Activated CD8-positive, alpha-beta memory T cell treated with anti-CD3 and anti-CD28 coated beads, Interleukin-2, amount 50 U/mL, for 1 hour (primary cell): ENCODE measurements around the gene PRG3.
"Not testable (repeated sequence)": the region's sequence is repeated elsewhere in the genome, so short reads cannot be mapped to it uniquely, and the experiment has no call there.

Source experiments
- DNase-seq: peaks from one replicate; pipeline ENCODE4 v3.0.0-alpha.2; 2020; ENCODE audit errors: extremely low read depth

PRG3 gene

DNA sequence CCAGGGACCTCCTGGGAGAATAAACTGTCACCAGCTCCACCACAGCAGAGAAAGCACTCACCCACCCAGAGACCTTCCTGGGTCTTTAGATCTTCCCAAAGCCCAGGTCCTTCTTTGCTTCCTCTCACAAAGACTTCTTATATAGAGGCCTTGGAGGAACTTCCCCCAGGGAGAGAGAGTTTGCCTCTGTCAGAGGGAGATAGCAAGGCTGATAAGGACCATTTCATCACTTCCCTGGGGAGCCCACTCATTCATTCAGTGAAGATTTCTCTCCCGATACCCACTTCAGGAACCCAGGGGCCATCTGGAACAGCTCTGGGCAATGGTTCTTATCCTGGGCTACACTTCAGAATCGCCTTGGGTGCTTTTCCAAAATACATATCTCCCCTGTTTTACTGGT lies 9.6 kb upstream of the PRG3 start, which contains the start of gene PRG2:
Gene PRG2, minus strand, starts transcription at position 116 of the 400 bp plus-strand sequence. CDS start 706 bp downstream, outside the sequence.
- DNase-seq = no peak

DNA sequence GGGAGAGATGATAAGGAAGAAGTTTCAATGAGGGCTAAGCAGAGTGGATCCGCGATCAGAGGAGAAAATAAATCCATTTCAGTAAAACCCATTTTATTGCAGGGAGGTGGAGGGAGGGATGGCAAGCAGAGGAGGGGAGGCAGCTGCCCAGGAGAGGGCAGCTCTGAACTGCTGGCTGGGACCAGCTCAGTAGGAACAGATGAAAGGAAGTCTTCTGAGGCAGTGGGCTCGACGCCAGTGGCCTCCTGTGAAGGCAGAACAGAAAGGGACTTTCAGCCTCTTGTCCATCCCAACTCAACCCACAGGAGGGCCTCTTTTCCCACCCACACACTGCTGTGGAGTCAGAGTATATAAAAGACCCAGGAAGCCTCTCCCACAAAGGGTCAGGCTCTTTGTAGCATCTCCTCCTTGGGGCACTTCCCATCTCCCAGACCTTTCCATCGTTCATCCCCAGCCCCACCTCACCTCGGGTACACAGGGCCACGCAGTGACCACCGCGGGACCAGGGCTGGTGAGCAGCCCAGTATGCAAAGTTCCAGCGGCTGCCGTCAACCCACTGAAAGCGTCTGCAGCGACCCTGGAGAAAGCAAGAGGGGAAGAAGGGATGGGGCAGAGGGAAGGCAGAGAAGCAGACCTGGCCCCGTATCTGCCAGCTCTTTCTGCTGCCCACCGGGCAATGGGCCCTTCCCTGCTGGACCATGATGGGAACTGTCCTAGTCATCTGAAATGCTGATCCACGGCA lies 6.5 kb upstream of the PRG3 start:
- DNase-seq = no peak

GRCh38 chr11:57386178-57386940 lies 5.4 kb upstream of the PRG3 start:
- DNase-seq = no peak

DNA sequence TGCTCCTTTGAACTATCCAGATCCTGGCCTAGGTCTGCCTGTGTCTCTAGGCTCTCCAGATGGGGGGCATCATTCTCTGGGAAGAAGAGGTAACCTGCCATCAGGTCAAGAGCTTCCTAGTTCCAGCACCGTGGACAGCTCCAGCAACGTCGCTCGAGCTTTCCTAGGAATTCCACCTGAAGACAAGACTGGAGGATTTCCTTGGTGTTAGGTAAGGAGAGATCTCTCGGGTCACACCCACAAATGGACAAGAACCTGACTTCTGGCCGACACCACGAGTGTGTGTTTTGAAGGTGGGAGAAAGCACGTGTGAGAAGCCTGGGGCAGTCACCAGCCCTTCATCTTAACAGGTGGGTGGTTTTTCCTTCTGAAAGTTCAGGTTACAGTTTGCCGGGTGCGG lies 1.2 kb downstream of the PRG3 start:
- DNase-seq = no peak

DNA sequence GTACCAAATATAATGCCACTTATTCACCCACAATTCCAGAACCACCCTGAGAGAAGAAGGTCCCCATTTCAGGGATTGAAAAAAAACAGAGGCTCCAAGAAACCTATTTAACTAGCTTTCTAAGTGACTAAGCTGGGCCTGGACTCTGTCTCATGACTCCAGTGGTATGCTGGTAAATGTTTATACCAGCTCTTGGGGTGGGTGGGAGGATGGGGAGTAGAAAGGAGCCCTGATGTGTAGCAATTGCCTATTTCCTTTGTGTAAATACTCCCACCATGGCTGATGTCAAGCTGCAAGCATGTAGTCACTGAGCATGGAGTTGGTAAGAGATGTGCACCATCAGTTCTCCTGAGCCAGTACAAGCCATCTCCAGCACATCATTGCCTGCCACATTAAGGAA lies 2.8 kb downstream of the PRG3 start:
- DNase-seq = no peak

DNA sequence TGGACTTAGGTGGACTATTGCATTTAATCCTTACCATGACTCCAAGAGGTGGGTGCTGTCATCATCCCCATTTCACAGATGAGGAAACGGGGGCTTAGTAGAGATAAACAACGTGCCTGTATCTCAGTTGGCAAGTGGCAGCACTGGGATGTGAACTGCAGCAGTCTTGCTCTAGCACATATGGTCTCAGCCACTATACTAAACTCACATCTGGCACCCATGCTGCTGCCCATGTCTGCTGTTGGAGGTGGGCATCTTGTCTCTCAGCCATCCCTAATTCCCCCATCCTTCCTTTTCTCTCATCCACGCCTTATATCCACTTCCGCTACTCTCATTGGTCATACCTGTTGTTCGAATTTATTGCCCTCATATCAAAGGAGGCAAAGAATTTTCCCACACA lies 3.8 kb downstream of the PRG3 start:
- DNase-seq = no peak

DNA sequence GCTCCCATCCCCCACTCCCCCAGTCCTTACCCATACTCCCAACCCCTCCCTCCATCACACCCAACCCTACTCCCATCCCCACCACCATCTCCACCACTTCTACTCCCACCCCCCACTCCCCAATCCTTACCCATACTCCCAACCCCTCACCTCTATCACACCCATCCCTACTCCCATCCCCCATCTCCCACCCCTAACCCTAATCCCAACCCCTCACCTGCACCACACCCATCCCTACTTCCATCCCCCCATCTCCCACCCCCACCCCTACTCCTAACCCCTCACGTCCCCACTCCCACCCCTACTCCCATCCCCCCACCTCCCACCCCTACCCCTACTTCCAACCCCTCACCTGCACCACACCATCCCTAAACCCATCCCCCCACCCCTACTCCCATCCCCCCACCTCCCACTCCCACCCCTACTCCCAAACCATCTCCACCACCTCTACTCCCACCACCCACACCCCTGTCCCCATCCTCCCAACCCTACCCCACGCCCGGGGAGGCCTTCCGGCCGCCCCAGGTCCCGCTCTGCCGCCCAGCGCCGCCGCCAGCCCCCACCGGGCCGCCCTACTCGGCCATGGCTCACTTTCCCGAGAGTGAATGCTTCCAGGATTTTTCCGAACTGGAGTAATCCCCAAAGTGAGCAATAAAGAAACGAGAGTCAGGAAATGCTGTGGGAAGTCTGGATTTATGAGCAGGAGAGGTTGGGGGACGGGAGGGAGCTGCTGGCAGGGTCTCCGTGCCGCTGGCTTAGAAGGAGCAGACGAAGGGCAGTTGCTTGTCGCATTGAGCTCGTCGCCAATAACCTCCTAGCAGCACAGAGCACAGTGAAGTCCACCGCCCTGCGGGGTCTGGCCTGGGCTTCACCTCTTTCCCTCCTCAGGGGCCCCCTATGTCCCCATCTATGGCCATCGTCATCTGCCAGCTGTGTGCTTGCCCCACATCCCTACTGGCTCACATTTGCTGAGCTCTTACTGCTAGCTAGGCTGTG lies 4.6 kb downstream of the PRG3 start:
- DNase-seq = no peak

- no peak for DNase-seq
Observed at GRCh38 chr11:57375490-57375889, 5.5 kb downstream of the PRG3 start.

DNA sequence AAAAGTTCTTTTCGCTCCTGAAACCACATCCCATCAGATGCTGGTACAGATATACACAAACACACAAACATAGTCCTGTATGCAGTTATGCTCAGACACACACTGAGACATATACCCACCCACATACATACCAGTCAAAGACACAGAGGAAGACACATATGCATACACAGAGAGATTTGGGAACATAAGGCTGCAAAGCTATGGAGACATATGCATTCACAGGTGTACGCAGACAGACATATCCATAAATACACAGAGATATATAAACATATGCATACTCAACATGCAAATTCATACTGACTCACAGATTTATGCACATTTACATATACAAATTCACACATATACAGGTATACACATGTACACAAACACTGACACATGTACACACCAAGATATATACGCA lies 6.0 kb downstream of the PRG3 start:
- no peak for DNase-seq

- DNase-seq = no peak
Observed at GRCh38 chr11:57373146-57373545, 7.8 kb downstream of the PRG3 start.

DNA sequence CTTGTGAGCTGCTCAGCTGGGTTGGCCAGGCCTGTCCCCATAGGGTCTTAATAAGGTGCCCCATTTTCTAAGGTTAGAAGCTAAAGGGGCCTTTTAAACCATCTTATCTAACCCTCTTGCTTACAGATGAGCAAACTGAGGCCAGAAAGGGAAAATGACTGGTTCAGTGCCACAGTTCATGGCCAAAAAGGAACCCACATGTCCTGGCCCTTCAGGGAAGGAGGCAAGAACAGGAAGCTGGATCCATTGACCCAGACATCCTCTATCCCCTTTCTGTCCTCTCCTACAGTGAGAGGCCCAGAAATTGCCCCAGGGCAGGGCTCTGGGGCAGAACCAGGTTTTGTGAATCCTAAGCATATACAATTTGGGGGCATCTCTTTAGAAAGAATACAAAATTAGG lies 10.0 kb downstream of the PRG3 start:
- DNase-seq = no peak

GRCh38 chr11:57370251-57370650 lies 10.7 kb downstream of the PRG3 start:
- no peak for DNase-seq

- DNase-seq = no peak
Observed at GRCh38 chr11:57368845-57369232, 12.1 kb downstream of the PRG3 start.

DNA sequence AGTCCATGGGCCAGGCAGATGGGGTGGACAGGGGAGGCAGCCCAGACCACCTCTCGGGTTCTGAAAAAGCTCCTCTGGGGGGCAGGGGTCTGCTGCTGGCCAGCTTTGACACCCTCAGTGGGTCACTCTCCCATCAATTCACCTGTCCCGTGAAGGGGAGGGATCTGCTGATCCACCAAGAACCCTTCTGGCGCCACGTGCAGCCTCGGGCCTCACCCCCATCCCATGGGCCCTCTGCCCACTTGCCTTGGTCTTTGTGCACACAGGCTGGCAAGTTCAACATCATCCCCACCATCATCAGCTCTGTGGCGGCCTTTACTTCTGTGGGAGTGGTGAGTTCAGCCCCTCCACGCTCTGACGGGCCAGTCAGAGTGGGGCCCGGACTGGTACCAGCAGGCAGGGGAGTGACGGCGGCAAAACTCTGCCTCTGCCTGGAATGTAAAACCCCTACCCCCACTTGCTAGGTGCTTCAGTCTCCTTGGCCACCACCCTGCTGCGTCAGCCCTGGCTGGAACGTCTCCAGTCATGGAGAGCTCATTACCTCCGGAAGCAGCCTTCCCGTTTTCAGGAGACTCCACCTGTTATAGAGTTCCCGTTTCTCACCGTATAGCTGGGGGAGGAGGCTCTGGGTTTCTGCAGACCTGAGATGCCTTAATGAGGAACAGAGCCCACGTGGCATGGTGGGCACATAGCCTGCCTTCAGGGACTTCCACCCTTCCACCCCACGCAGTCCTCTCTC lies 12.7 kb downstream of the PRG3 start:
- DNase-seq = no peak

DNA sequence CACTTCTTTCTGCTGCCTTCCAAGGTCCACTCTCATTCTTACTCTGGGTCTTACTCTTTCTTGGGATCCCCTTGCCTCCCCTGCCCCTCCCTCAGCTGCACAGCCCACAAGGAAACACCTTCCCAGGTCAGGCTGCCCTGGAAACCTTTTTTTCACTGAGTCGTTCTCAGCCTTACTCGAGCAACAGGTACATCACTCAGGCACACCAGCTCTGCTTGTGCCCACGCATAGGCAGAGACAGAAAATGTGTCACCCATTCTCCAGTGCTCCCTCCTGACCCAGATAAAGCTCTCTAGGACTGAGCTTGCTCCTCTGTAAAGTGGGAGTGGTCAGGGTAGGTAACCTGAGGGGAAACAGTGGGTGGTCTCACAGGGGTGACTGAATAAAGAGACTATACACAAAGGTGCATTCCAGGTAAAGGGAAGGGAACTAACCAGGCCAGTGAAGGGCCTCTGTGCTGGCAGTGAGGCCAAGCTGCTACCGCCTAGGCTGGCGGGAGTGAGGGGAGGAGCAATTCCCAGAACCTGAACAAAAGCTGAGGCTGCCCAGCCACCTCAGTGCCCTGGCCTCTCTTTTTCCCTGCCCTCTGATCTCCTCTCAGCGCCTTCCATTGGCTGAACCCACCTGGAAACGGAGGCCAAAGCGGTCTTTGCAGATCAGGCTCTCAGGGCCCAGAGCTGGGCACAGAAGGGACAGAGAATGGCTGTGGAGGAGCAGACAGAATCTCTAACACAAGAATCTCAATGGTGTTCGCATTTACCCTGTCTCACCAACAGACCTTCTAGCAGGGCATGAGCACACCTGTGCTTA lies 15.9 kb downstream of the PRG3 start:
- DNase-seq = no peak

GRCh38 chr11:57363131-57364080 lies 17.5 kb downstream of the PRG3 start:
- DNase-seq = no peak

- DNase-seq = no peak
Observed at GRCh38 chr11:57361926-57362325, 19.0 kb downstream of the PRG3 start.

DNA sequence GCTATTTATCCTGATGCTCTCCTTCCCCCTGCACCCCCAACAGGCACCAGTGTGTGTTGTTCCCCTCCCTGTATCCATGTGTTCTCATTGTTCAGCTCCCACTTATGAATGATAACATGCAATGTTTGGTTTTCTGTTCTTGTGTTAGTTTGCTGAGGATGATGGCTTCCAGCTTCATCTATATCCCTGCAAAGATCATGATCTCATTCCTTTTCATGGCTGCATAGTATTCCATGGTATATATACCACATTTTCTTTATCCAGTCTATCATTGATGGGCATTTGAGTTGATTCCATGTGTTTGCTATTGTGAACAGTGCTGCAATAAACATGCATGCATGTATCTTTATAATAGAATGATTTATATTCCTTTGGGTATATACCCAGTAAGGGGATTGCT lies 19.5 kb downstream of the PRG3 start:
- not testable (repeated sequence) for DNase-seq

DNA sequence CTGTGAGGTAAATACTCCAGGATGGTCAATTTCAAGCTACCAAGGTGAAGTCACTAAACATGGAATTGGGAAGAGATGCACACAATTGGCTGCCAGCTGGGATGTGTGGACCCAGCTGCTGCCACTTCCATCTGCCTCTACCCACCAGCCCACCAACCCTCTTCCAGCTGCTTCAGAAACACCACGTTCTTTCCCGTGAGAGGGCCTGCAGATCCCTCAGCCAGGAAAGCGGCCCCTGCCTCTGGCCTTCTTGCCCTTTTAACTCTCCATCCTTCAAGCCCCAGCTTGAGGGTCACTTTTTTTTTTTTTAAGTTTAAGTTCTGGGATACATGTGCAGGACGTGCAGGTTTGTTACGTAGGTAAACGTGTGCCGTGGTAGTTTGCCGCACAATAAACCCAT lies 20.0 kb downstream of the PRG3 start:
- no peak for DNase-seq
